HEK293 (cell line): ENCODE results near the gene NAPA.

ENCODE experiments used
- CTCF ChIA-PET: fragments of 350-600 bp; formaldehyde crosslinking; extraction: SDS; loops from one replicate; lab custom pipeline; 2021; ENCODE audit warnings: antibody characterized with exemption; lab: Yijun Ruan, JAX
- POLR2A ChIA-PET: fragments of 300-600 bp; formaldehyde crosslinking; extraction: SDS; loops from one replicate; lab custom pipeline; 2020; ENCODE audit warnings: antibody characterized with exemption, inconsistent platforms; lab: Yijun Ruan, JAX
- H3K27ac ChIP-seq: fragments of 200-500 bp; sonication (Bioruptor generic); 2 replicates; pipeline ENCODE4 v1.5.1; 2014; ENCODE audit warnings: low read depth, low read length, control low read depth, inconsistent platforms; ENCODE audit errors: extremely low read depth
- H3K36me3 ChIP-seq, 2 experiments: fragments of 200-500 bp in 1 of 2; sonication (Bioruptor generic) in 1 of 2; 1 replicate in 1 of 2; 2 replicates in 1 of 2; pipeline ENCODE4 v1.5.1; 2014 to 2017; ENCODE audit warnings: inconsistent platforms in 2 of 2, low read length in 2 of 2; ENCODE audit not compliant: control insufficient read depth in 2 of 2, insufficient read depth in 1 of 2
- H3K4me1 ChIP-seq: fragments of 200-500 bp; sonication (Bioruptor generic); 2 replicates; pipeline ENCODE4 v1.5.1; 2014; ENCODE audit warnings: mild to moderate bottlenecking, low read length, inconsistent platforms; ENCODE audit not compliant: control insufficient read depth, insufficient read depth
- H3K4me3 ChIP-seq: 2 replicates; pipeline ENCODE4 v1.5.1; 2011; ENCODE audit warnings: low read depth, mild to moderate bottlenecking, control low read depth, low read length, moderate library complexity
- H3K9me3 ChIP-seq: fragments of 200-500 bp; sonication (Bioruptor generic); 2 replicates; pipeline ENCODE4 v1.5.1; 2014; ENCODE audit warnings: low read depth, low read length, inconsistent platforms; ENCODE audit not compliant: control insufficient read depth, insufficient read depth
- EGR2 ChIP-seq: fragments of 450-650 bp; formaldehyde crosslinking; IDR thresholded peaks from 2 replicates; pipeline ENCODE4 v1.5.1; 2016; ENCODE audit warnings: low read depth, missing biosample characterization, missing genetic modification characterization
- MYNN ChIP-seq: fragments of 450-650 bp; formaldehyde crosslinking; IDR thresholded peaks from 2 replicates; pipeline ENCODE4 v1.5.1; 2016; ENCODE audit warnings: missing biosample characterization, missing genetic modification characterization, borderline replicate concordance
- RBAK ChIP-seq: fragments of 450-650 bp; formaldehyde crosslinking; IDR thresholded peaks from 2 replicates; pipeline ENCODE4 v1.5.1; 2016; ENCODE audit warnings: missing biosample characterization, missing genetic modification characterization
- REST ChIP-seq: fragments of 450-650 bp; formaldehyde crosslinking; IDR thresholded peaks from 2 replicates; pipeline ENCODE4 v1.5.1; 2016; ENCODE audit warnings: missing biosample characterization, missing genetic modification characterization
- SCRT1 ChIP-seq: fragments of 450-650 bp; formaldehyde crosslinking; IDR thresholded peaks from 2 replicates; pipeline ENCODE4 v1.5.1; 2016; ENCODE audit warnings: missing biosample characterization, missing genetic modification characterization, borderline replicate concordance
- SP3 ChIP-seq: fragments of 450-650 bp; formaldehyde crosslinking; IDR thresholded peaks from 2 replicates; pipeline ENCODE4 v1.5.1; 2016; ENCODE audit warnings: missing biosample characterization, missing genetic modification characterization
- SP7 ChIP-seq: fragments of 450-650 bp; formaldehyde crosslinking; IDR thresholded peaks from 2 replicates; pipeline ENCODE4 v1.5.1; 2016; ENCODE audit warnings: missing biosample characterization, missing genetic modification characterization
- WT1 ChIP-seq: fragments of 450-650 bp; formaldehyde crosslinking; IDR thresholded peaks from 2 replicates; pipeline ENCODE4 v1.5.1; 2016; ENCODE audit warnings: missing biosample characterization, missing genetic modification characterization
- ZBTB17 ChIP-seq: fragments of 450-650 bp; formaldehyde crosslinking; IDR thresholded peaks from 2 replicates; pipeline ENCODE4 v1.5.1; 2016; ENCODE audit warnings: missing biosample characterization, missing genetic modification characterization
- ZFHX2 ChIP-seq: fragments of 450-650 bp; formaldehyde crosslinking; conservative IDR thresholded peaks from 2 replicates; pipeline ENCODE4 v1.5.1; 2016; ENCODE audit warnings: missing biosample characterization, missing genetic modification characterization
- ZFP69B ChIP-seq: fragments of 450-650 bp; formaldehyde crosslinking; IDR thresholded peaks from 2 replicates; pipeline ENCODE4 v1.5.1; 2016; ENCODE audit warnings: missing biosample characterization, missing genetic modification characterization
- ZNF157 ChIP-seq: fragments of 450-650 bp; formaldehyde crosslinking; IDR thresholded peaks from 2 replicates; pipeline ENCODE4 v1.5.1; 2016; ENCODE audit warnings: missing biosample characterization, missing genetic modification characterization
- ZNF280D ChIP-seq: fragments of 450-650 bp; formaldehyde crosslinking; IDR thresholded peaks from 2 replicates; pipeline ENCODE4 v1.5.1; 2016; ENCODE audit warnings: missing biosample characterization, missing genetic modification characterization
- ZNF324 ChIP-seq: fragments of 450-650 bp; formaldehyde crosslinking; IDR thresholded peaks from 2 replicates; pipeline ENCODE4 v1.5.1; 2016; ENCODE audit warnings: missing biosample characterization, missing genetic modification characterization
- ZNF335 ChIP-seq: fragments of 450-650 bp; formaldehyde crosslinking; conservative IDR thresholded peaks from 2 replicates; pipeline ENCODE4 v1.5.1; 2016; ENCODE audit warnings: missing biosample characterization, missing genetic modification characterization
- ZNF341 ChIP-seq: fragments of 450-650 bp; formaldehyde crosslinking; IDR thresholded peaks from 2 replicates; pipeline ENCODE4; 2016; ENCODE audit warnings: low read depth, missing biosample characterization, missing genetic modification characterization
- ZNF366 ChIP-seq: fragments of 450-650 bp; formaldehyde crosslinking; conservative IDR thresholded peaks from 2 replicates; pipeline ENCODE4 v1.5.1; 2016; ENCODE audit warnings: missing biosample characterization, missing genetic modification characterization
- ZNF394 ChIP-seq: fragments of 450-650 bp; formaldehyde crosslinking; IDR thresholded peaks from 2 replicates; pipeline ENCODE4 v1.5.1; 2016; ENCODE audit warnings: missing biosample characterization, missing genetic modification characterization, mild to moderate bottlenecking, moderate library complexity, borderline replicate concordance
- ZNF398 ChIP-seq: fragments of 450-650 bp; formaldehyde crosslinking; IDR thresholded peaks from 2 replicates; pipeline ENCODE4 v1.5.1; 2017; ENCODE audit warnings: missing biosample characterization, missing genetic modification characterization
- ZNF501 ChIP-seq: fragments of 450-650 bp; formaldehyde crosslinking; IDR thresholded peaks from 2 replicates; pipeline ENCODE4 v1.5.1; 2016; ENCODE audit warnings: missing biosample characterization, missing genetic modification characterization
- ZNF529 ChIP-seq: fragments of 450-650 bp; formaldehyde crosslinking; IDR thresholded peaks from 2 replicates; pipeline ENCODE4 v1.5.1; 2017; ENCODE audit warnings: missing genetic modification characterization, missing biosample characterization; ENCODE audit not compliant: insufficient replicate concordance
- ZNF548 ChIP-seq: fragments of 450-650 bp; formaldehyde crosslinking; IDR thresholded peaks from 2 replicates; pipeline ENCODE4 v1.5.1; 2016; ENCODE audit warnings: missing biosample characterization, missing genetic modification characterization
- ZNF558 ChIP-seq: fragments of 450-650 bp; formaldehyde crosslinking; IDR thresholded peaks from 2 replicates; pipeline ENCODE4 v1.5.1; 2016; ENCODE audit warnings: missing biosample characterization, missing genetic modification characterization
- ZNF639 ChIP-seq: fragments of 450-650 bp; formaldehyde crosslinking; IDR thresholded peaks from 2 replicates; pipeline ENCODE4 v1.5.1; 2016; ENCODE audit warnings: missing biosample characterization, missing genetic modification characterization
- ZNF785 ChIP-seq: fragments of 450-650 bp; formaldehyde crosslinking; IDR thresholded peaks from 2 replicates; pipeline ENCODE4 v1.5.1; 2016; ENCODE audit warnings: missing biosample characterization, missing genetic modification characterization
- ZNF843 ChIP-seq: fragments of 450-650 bp; formaldehyde crosslinking; IDR thresholded peaks from 2 replicates; pipeline ENCODE4 v1.5.1; 2016; ENCODE audit warnings: missing biosample characterization, missing genetic modification characterization

NAPA gene

GRCh38 chr19:47445937-47446402, 68.9 kb downstream of the NAPA start (continued):
- TF ChIP-seq ZNF639 = no peak
- peak; percentile 100 for TF ChIP-seq ZFHX2 (tag by site-specific recombination)
- TF ChIP-seq WT1 (tag by site-specific recombination) = peak; percentile 37; the same call in 1 of the 2 replicates
- TF ChIP-seq ZNF843 = no peak
- no peak for TF ChIP-seq ZNF157
- TF ChIP-seq ZNF558 (tag by site-specific recombination) = no peak
- TF ChIP-seq ZNF335 (tag by site-specific recombination) = peak; percentile 53; the same call in 1 of the 2 replicates
- peak; percentile 63 for TF ChIP-seq ZBTB17 (tag by site-specific recombination)
- peak; percentile 80 for TF ChIP-seq SP3
- no peak for TF ChIP-seq SCRT1
- 0 out of 2 replicates have a peak, but pooled peaks have one; percentile 43 for TF ChIP-seq ZNF341
- TF ChIP-seq EGR2 (tag by site-specific recombination) = peak; percentile 99
- peak; percentile 72; the same call in 1 of the 2 replicates for TF ChIP-seq ZNF394
- no peak for TF ChIP-seq ZNF785 (tag by site-specific recombination)
- peak; percentile 51; the same call in 1 of the 2 replicates for TF ChIP-seq ZNF366 (tag by site-specific recombination)
- TF ChIP-seq ZNF398 = peak; percentile 94

GRCh38 chr19:47445527-47445926, 69.3 kb downstream of the NAPA start:
- no peak overlapping the region for H3K4me3 ChIP-seq
- no peaks in the 10 kb centered on the region for H3K9me3 ChIP-seq
- H3K27ac ChIP-seq = no peak overlapping the region
- CTCF ChIA-PET = interaction anchor here (0.6 to 1.3 kb wide), 7 partner anchors 9 to 1048 kb away, joined by 3 to 6 read pairs (median 3); partner anchors contain the start of gene KPTN
- POLR2A ChIA-PET = interaction anchor here (0.9 to 1.0 kb wide), 3 partner anchors 17 to 97 kb away, joined by 3 read pairs; partner anchors contain the start of genes DHX34 and KPTN
- H3K36me3 ChIP-seq = no peaks in the 10 kb centered on the region
- peaks cover 4% of the 10 kb centered on the region; the same call in 1 of the 2 replicates for H3K4me1 ChIP-seq
- no peak for TF ChIP-seq ZNF558 (tag by site-specific recombination)
- no peak for TF ChIP-seq MYNN (tag by site-specific recombination)
- no peak for TF ChIP-seq ZFP69B (tag by site-specific recombination)
- peak; percentile 53 for TF ChIP-seq SP7 (tag by site-specific recombination)
- TF ChIP-seq ZNF324 (tag by site-specific recombination) = no peak
- TF ChIP-seq ZNF529 (tag by site-specific recombination) = no peak
- TF ChIP-seq ZNF548 = no peak
- 0 out of 2 replicates have a peak, but pooled peaks have one; percentile 40 for TF ChIP-seq ZNF501

GRCh38 chr19:47444388-47444821, 70.5 kb downstream of the NAPA start:
- Histone ChIP-seq H3K4me1 (peaks cover 4% of the 10 kb centered on the region; the same call in 1 of the 2 replicates), H3K36me3 (no peaks in the 10 kb centered on the region), H3K9me3 (no peaks in the 10 kb centered on the region), H3K4me3 (no peak overlapping the region), H3K27ac (no peak overlapping the region)
- POLR2A ChIA-PET = no interaction called here
- CTCF ChIA-PET = interaction anchor here (0.6 to 1.9 kb wide), 5 partner anchors 11 to 255 kb away, joined by 3 to 5 read pairs (median 4); partner anchors contain the start of genes DHX34 and KPTN
- TF ChIP-seq ZNF280D (tag by site-specific recombination) (no peak), REST (tag by site-specific recombination) (peak; percentile 97), ZFHX2 (tag by site-specific recombination) (peak; percentile 93), RBAK (tag by site-specific recombination) (peak; percentile 44; the same call in 1 of the 2 replicates)
